ENCODE data around the gene PRSS27. TPM values are rescaled to one million over a fixed set of nuclear protein-coding genes. Genes with fewer than 3 reads are reported as not detected.

The PRSS27 gene
- total RNA-seq, 1 donor from 2014 or later, result 1.8 TPM

- ATAC-seq (ENCODE audit: low read depth) (no peak), DNase-seq (no peak)
- intact Hi-C loops (cut with micrococcal nuclease), result no loop called here
- POLR2A ChIA-PET, result no interaction called here
- CTCF ChIA-PET, result no interaction called here
- Mint-ChIP-seq H3K4me3 (no peak overlapping the region), H3K4me1 (peaks cover 7% of the 10 kb centered on the region), H3K36me3 (ENCODE audit: low read depth) (peaks cover 18% of the 10 kb centered on the region), H3K27me3 (peaks cover 2% of the 10 kb centered on the region), H3K9me3 (no peaks in the 10 kb centered on the region), H3K27ac (no peak overlapping the region)
- TF ChIP-seq CTCF (IDR thresholded peaks at IDR 0.05), result no peak
Measured at GRCh38 chr16:2710711-2711231, 9.3 kb downstream of the PRSS27 start.

GRCh38 chr16:2710021-2710710, 9.9 kb downstream of the PRSS27 start:
- no peak overlapping the region for H3K27ac Mint-ChIP-seq
- H3K27me3 Mint-ChIP-seq, result peaks cover 2% of the 10 kb centered on the region
- peaks cover 2% of the 10 kb centered on the region for H3K4me1 Mint-ChIP-seq
- POLR2A ChIA-PET, result no interaction called here
- H3K36me3 Mint-ChIP-seq (ENCODE audit: low read depth), result peaks cover 19% of the 10 kb centered on the region
- H3K4me3 Mint-ChIP-seq, result no peak overlapping the region
- no peak for ATAC-seq (ENCODE audit: low read depth)
- intact Hi-C loops (cut with micrococcal nuclease), result no loop called here
- no peak for TF ChIP-seq CTCF (IDR thresholded peaks at IDR 0.05)
- CTCF ChIA-PET, result no interaction called here
- H3K9me3 Mint-ChIP-seq, result no peaks in the 10 kb centered on the region
- DNase-seq, result no peak

GRCh38 chr16:2709588-2709984, 10.4 kb downstream of the PRSS27 start:
- Mint-ChIP-seq H3K27me3 (no peaks in the 10 kb centered on the region), H3K4me1 (no peaks in the 10 kb centered on the region), H3K4me3 (no peak overlapping the region), H3K9me3 (no peaks in the 10 kb centered on the region), H3K36me3 (ENCODE audit: low read depth) (peaks cover 22% of the 10 kb centered on the region), H3K27ac (no peak overlapping the region)
- DNase-seq, result no peak
- ATAC-seq (ENCODE audit: low read depth), result no peak
- CTCF ChIA-PET, result no interaction called here
- POLR2A ChIA-PET, result no interaction called here
- intact Hi-C loops (cut with micrococcal nuclease), result no loop called here
- no peak for TF ChIP-seq CTCF (IDR thresholded peaks at IDR 0.05)

GRCh38 chr16:2708955-2709587, 11.0 kb downstream of the PRSS27 start:
- intact Hi-C loops (cut with micrococcal nuclease), result no loop called here
- POLR2A ChIA-PET, result no interaction called here
- Mint-ChIP-seq H3K36me3 (ENCODE audit: low read depth) (peaks cover 22% of the 10 kb centered on the region), H3K4me1 (no peaks in the 10 kb centered on the region), H3K27ac (no peak overlapping the region), H3K4me3 (no peak overlapping the region), H3K27me3 (no peaks in the 10 kb centered on the region), H3K9me3 (no peaks in the 10 kb centered on the region)
- DNase-seq, result no peak
- CTCF ChIA-PET, result no interaction called here
- no peak for TF ChIP-seq CTCF (IDR thresholded peaks at IDR 0.05)
- ATAC-seq (ENCODE audit: low read depth), result no peak

- Mint-ChIP-seq H3K4me1 (no peaks in the 10 kb centered on the region), H3K27ac (no peak overlapping the region), H3K27me3 (no peaks in the 10 kb centered on the region), H3K4me3 (no peak overlapping the region), H3K36me3 (ENCODE audit: low read depth) (peaks cover 27% of the 10 kb centered on the region), H3K9me3 (no peaks in the 10 kb centered on the region)
- intact Hi-C loops (cut with micrococcal nuclease), result no loop called here
- DNase-seq (no peak), ATAC-seq (ENCODE audit: low read depth) (no peak)
- POLR2A ChIA-PET, result no interaction called here
- no peak for TF ChIP-seq CTCF (IDR thresholded peaks at IDR 0.05)
- CTCF ChIA-PET, result no interaction called here
Measured at GRCh38 chr16:2708290-2708639, 11.8 kb downstream of the PRSS27 start.
